RCC 7860 (cell line): ENCODE measurements around the gene LEFTY2.
"Not testable (repeated sequence)": the region's sequence is repeated elsewhere in the genome, so short reads cannot be mapped to it uniquely, and the experiment has no call there.

ENCODE experiments used
- DNase-seq: peaks from one replicate; pipeline ENCODE4 v3.0.0-alpha.2; 2015; ENCODE audit warnings: low spot score
- FAIRE-seq: peaks from 2 replicates; lab custom pipeline; 2012; peaks lifted over from hg19 to GRCh38; lab: Jason Lieb, UNC

LEFTY2 gene

DNA sequence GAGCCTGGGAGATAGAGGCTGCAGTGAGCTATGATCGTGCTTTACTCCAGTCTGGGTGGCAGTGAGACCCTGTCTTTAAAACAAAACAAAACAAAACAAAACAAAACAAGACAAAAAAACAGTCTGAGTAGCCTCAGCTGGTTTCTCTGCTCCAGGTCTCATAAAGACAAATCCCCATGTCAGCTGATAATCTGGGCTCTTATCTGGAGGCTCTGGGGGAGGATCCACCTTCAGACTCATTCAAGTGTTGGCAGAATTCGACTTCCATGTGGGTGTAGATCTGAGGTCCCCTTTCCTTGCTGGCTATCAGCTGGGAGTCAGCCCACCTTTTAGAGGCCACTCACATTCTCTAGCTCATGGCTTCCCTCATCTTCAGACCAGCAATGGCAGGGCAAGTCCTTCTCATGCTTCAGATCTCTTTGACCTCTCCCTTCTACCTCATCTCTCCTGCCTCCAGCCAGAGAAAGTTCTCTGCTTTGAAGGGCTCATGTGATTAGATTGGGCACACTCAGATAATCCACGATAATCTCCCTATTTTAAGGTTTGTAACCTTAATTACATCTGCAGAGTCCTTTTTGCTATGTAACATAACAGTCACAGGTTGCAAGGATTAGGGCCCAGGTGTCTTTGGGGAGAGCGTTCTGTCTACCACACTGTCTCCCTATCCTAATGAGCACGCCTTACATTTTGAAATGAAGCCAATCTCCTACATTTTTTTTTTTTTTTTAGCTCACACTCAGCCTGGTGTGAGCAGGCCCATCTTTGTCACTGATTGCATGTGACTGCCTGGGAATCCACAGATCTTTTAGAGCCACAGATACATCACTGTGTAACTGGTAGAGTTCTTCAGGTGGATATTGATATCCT lies 9.5 kb downstream of the LEFTY2 start:
- DNase-seq (no peak), FAIRE-seq (no peak)

DNA sequence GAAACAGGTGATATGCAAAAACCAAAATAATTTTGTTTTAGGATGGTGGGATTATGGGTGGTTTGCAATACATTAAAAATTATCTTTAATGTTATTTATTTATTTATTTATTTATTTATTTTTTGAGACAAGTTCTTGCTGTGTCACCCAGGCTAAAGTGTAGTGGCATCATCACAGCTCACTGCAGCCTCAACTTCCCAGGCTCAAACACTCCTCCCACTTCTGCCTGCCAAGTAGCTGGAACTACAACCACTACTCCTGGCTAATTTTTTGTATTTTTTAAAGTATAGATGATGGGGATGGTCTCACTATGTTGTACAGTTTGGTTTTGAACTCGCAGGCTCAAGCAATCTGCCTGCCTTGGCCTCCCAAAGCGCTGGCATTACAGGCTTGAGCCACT lies 10.5 kb downstream of the LEFTY2 start:
- DNase-seq = no peak
- FAIRE-seq = no peak

DNA sequence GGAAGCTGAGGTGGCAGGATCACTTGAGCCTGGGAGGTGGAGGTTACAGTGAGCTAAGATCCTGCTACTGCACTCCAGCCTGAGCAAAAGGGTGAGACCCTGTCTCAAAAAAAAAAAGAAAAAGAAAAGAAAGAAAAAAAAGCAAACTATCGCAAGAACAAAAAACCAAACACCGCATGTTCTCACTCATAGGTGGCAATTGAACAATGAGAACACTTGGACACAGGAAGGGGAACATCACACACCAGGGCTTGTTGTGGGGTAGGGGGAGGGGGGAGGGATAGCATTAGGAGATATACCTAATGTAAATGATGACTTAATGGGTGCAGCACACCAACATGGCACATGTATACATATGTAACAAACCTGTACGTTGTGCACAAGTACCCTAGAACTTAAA lies 11.6 kb downstream of the LEFTY2 start:
- FAIRE-seq = not testable (repeated sequence)

DNA sequence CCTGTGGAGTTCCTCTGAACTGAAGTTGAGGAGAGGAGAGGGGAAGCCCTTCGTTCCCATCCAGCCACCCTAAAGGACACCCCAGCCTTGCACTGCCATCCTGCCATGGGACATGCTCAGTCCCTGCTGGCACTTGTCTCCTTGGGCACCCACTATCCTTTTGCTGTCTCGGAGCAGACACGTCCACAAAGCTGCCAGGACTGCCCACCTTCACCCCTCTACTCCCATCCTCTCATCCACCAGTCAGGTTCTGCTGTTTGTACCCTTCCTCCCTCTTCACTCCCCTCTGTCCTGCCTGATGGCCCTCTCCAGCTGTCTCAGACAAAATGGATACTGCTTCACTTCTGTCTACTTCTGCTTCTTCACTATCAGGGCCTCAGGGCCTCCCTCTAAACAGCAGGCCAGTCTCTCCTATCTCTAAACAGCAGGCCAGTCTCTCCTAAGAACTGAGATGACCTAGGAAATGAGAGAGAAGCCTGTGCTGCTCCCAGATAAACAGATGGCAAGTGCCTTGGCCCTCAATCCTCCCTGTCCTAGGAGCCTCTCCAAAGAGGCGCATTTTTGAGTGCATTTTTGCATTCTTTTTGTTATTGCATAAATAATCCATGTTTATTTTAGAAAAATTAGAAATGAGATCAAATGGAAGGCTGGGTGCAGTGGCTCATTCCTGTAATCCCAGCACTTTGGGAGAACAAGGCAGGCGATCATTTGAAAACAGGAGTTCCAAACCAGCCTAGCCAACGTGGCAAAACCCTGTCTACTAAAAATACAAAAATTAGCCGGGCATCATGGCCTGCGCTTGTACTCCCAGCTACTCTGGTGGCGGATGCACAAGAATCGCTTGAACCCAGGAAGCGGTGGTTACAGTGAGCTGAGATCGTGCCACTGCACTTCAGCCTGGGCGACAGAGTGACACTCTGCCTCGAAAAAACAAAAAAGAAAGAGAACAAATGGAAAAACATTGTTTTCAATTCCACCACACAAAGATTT lies 12.5 kb downstream of the LEFTY2 start:
- FAIRE-seq = no peak

More for the DNA sequence above, 11.6 kb downstream of the LEFTY2 start:
- DNase-seq = not testable (repeated sequence)

DNA sequence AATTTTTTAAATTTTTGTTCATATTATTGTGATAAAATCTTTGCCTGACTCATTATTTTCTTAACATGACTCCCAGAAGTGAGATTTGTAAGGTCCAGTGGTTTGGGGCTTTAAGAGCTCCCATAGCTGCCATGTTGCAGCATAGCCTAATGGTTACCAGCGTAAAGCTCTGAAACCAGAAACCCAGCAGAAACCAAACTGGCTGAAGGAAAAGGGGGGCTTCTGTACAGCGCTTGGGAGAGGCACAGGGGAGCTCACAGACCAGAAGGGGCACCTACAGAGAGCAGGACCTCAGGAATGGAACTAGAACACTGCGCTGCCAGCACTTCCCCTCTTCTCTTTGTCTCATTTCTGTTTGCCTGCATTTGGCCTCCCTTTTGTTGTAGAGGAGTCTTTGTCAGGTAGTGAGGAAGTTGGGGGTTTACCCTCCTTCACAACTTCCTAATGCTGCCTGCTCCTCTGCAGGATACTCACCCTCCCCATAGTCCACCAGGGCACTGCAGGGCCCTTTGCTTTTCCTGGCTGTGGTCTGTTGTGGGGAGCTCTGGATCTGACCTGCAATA lies 14.4 kb downstream of the LEFTY2 start:
- no peak for DNase-seq
- FAIRE-seq = no peak

More for the DNA sequence above, 12.5 kb downstream of the LEFTY2 start:
- no peak for DNase-seq

DNA sequence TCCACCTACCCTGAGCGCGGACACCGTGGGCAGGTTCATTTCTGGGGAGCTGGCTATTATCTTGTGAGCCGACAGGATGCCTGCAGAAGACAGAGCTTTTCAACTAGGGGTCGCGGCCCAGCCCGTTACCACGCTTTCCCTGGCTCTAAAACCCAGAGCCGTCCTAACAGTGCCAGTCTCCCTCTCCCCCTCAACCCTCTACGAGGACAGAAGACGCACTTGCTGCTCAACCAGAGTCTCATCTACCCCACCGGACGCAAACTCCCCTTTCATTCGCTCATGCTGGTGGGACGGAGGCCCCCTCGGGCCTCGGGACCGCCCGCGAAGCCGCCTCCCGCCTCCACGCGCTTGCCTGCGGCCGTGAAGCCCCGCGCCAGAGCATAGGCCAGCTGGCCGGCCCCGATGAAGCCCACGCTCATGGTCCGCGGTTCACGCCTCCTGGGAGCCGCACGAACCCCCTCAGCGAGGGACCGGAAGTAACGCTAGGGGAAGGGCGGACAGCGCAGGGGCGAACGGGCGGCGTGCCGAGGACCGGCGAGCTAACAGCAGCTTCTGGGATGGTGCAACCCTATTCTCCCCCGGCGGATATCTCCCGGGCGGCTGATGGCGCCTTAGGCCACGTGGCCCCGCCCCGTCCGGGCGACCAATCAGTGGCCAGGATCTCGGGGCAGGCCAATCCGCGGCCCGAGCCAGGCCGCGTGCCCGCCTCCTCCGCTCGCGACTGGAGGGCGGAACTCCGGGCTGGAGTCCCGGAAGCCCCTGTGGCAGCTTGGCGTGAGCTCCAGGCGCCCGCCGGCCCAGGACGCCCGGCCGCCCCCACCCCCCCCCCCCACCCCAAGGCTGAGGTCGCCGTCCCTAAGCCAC lies 17.1 kb downstream of the LEFTY2 start, which contains the start of gene PYCR2:
TSS of gene PYCR2 (minus strand) at position 559 of the 864 bp plus-strand sequence. CDS start at position 419, 140 bp downstream.
- peak; percentile 94 for DNase-seq

DNA sequence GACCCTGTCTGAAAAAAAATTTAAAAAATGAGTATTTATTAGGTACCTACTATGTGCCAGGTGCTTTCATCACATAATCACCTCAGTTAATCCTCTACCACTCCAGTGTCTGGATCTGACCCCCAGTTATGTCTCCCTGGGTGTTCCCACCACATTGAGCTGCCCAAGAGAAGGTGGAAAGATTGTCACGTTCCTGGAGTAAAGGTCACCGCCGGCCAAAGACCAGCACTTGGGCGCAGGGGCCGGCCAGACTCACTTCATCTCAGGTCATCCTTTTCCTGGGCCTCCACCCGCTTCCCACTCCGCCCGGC lies 17.7 kb downstream of the LEFTY2 start:
- DNase-seq (peak; percentile 11), FAIRE-seq (no peak)

More for the DNA sequence above, 17.1 kb downstream of the LEFTY2 start, which contains the start of gene PYCR2:
- peak; percentile 52 for FAIRE-seq

DNA sequence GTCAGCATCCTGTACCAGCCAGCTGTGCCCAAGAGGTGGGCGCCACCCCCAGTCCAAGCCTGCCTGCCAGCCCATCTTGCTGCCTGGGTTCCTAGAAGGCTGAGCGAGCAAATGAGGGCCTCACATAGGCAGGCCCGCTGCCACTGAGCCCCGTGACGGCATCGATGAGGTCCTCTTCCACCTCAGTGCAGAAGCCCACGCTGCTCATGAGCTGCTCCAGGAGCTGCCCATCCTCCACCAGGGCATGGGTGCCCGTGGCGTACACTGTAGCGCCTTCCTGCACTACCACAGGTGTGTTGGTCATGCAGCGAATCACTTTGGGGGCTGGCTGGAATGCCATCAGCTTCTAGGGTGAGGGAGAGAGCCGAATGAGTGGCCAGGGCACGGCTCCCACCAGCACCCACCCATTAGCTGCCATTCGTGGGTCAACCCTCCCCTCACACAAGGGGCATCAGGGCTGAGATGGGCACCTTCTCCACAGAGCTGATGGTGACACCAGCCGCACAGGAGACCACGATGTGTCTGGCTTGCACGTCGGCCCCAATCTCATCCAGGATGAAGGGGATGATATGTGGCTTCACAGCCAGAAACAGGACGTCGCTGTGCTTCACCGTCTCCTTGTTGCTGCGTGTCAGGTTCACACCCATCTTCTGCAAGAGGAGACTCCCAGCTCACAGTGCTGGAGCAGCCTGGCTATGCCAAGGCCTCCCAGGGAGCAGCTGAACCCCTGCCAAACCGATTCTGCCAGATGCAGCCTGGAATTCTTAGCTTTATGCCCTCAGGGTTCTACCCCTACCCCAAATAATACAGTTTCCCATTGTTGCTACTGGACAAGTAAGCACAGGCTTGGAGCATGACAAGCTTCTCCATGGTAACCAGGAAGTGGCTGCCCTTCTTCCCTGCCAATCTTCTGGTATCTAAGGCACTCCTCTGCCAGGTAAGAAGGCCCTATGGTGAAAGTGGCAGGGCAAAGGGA lies 19.0 kb downstream of the LEFTY2 start:
- DNase-seq (no peak), FAIRE-seq (no peak)

DNA sequence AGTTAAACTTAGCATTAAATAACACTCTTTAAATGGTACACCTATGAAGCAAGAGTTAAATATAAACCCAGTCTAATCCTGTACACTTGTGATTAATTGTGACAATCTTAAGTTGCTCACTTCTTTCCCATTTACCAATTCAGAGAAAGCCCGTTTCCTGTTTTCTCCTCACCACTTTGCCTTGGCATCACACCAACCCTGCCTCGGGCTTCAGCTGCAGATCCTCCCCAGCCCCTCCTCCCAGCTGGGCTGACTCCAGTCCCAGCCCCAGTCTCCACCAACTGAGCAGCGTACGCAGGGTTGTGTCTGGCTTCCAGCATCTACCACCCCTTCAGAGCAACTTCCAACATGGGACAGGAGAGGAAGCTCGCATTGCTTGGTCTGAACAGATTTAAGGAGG lies 21.1 kb downstream of the LEFTY2 start:
- peak; percentile 35 for FAIRE-seq
- no peak for DNase-seq

DNA sequence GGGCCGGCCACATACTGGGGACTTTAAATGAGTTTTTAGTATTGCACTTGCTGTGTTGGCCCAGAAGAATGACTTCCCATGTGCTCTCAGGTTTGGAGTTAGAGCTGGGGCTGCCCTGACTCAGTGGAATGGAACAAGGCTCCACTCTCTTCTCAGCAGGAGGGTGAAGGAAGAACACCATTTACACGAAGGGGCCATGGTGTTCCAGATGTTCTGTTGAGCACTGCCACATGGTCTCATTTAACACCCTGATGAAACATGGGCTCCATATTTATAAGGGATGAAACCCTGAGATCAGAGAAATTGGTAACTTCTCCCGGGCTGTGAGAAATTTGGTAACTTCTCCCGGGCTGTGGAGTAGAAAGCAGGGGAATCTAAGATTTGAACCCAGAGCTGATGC lies 22.7 kb downstream of the LEFTY2 start:
- no peak for FAIRE-seq
- DNase-seq = no peak

DNA sequence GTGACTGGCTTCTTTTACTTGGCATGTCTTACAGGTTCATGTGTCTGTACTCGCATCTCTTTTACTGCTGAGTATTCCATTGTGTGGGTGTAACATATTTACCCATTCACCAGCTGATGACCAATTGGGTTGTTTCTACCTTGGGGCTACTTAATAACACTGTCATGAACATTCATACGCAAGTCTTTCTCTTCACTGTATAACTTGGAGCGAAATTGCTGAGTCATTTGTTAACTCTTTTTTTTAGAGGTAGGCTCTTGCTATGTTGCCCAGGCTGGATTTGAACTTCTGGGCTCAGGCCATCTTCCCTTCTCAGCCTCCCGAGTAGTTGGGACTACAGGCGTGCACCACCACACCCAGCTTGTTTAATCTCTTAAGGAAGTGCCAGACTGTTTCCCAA lies 23.5 kb downstream of the LEFTY2 start:
- no peak for FAIRE-seq
- no peak for DNase-seq

DNA sequence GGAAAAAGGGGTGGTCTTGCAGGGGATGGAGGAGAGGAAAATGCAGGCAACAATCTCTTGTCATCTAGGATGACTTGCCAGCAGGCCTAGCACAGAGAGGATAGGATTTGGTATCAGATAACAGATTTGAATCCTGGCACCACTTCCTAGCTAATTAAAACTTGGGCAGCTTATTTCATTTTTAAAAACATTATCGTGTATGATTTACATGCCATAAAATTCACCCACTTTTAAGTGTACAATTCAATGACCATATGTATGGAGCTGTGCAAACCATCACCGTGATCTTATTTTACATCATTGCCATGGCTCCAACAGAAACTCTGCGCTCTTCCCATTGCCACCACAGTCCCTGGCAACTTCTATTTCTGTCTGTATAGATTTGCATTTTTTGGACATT lies 23.9 kb downstream of the LEFTY2 start:
- FAIRE-seq = no peak
- DNase-seq = no peak

DNA sequence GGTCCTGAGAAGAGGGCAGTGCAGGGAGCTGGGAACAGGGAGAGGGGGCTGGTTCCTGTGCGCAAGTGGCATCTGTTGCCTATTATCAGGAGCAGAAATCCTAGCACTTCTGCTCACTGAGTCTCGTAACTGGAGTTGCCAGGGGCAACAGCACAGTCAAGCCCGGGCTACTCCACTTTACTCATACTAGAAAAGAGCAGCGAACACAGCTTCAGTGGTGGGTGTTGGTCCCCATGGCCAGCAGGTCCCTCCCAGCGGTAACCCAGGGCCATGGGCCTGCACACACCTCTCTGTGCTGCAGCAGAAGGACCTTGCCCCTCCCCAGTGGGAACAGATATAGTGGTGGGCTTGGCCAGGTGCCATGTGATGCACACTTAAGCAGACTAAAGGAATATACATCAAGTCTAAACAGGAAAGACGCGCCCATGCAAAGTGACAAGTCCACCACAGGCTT lies 25.5 kb downstream of the LEFTY2 start:
- FAIRE-seq (no peak), DNase-seq (no peak)

DNA sequence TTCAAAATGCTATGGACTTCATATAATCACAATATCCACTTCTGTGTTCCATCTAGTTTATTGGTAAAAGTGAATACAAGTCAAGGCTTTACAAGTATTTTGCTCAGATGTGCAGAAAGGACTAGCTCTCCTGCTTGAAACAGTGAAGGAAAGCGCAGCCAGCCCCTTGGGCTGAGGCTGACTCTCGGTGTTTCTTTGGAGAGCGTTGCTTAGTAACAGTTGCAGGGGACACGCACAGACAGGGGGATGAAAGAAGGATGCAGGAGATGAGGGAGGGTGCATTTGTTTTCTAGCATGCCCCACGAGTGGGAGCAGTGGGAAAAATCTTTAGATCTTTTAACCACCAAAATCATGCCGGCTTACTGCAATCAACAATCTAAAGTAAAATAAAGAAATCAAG lies 26.1 kb downstream of the LEFTY2 start:
- no peak for FAIRE-seq
- DNase-seq = no peak

DNA sequence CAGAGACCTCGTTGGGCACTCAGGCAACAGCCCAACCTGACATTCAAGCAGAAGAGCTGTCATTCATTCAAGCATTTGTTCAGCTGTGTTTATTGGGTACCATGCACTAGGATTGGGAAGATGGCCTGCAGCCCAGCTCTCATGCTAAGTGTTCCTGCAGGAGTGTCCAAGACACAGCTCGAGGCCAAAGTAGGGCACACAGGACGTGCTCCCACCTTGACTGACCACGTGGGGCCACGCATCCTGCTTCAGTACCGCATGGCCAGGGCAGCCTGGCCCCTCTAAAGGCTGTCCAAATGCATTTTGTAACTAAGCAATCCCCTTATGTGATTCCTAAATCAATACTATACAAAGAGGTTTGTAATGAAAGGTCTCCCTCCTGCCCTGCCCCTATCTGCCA lies 26.6 kb downstream of the LEFTY2 start:
- DNase-seq (no peak), FAIRE-seq (no peak)

DNA sequence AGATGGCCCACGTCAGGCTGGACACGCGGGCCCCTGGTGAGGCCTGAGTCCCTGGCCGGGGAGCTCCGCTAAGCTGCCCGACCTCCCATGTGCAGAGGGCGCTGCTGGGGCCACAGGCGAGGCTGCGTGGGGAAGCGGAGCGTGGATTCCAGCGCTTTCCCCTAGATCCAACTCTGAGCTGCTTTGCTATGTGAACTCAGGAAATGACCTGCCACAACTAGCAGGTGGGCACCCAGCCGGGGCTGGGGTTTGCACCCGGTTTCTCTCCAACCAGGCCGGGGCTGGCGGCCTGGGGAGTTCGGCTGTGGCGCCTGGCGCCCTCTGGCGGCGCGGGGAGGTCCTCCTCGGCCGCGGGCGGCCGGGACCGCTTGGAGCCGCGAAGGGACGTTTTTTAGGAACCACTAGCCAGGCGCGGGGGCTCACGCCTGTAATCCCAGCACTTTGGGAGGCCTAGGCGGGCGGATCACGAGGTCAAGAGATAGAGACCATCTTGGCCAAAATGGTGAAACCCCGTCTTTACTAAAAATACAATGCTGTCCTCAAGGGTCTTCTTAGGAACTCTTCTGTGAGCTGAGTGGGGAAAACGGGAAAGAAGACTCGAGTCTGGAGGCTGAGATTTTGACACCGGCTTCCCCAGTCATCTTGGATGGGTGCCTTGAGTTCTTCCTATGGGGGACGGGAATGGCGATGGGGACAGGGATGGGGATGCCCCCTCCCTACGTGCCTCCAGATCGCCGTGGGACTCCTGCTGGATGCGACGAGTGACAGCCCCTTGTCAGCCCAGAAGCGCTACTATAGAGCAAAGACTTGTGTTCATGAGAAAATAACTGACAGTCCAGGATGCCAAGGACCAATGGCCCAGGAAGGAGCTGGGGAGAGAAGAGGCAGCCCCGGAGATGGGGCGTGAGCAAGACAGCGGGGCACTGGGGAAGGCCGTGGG lies 29.6 kb downstream of the LEFTY2 start:
- FAIRE-seq (no peak), DNase-seq (no peak)

DNA sequence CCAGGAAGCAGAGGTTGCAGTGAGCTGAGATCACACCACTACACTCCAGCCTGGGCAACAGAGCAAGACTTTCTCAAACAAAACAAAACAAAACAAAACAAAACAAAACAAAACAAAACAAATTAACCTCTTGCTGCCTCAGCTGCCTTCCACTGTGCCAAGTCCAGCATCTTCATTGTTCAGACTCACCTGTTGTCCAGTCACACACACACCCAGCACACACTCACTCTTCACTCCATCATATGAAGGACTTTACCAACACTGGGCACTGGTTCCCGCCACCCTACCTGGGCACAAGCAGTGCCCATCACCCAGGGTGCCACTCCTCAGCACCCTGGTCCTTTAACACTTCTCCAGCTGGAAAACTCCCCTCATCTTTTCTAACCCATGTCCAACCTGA lies 31.5 kb downstream of the LEFTY2 start:
- no peak for FAIRE-seq

DNA sequence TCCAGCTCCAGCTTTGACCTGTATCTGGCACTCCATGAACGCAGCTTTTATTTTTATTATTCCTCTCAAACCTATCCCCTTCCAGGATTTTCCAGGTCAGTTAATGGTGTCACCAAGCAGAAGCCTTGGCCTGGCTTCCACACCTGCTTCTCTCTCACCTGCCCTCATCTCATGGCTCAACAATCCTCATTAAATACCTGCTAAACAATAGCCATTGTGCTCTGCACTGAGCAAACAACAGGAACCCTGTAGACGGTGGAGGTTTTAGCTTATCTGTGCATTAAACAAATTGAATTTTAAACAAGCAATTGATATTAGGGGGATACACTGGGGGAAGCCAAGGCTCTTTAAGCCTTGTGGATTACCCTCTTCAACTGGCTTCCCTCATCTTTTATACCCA lies 32.2 kb downstream of the LEFTY2 start:
- FAIRE-seq (no peak), DNase-seq (no peak)

More for the DNA sequence above, 31.5 kb downstream of the LEFTY2 start:
- no peak for DNase-seq
